ENCODE measurements around the gene CFAP53. TPM values are rescaled to one million over a fixed set of nuclear protein-coding genes. Genes with fewer than 3 reads are reported as not detected.

The CFAP53 gene
- total and polyA plus RNA-seq, 8 donors = 0.25 to 1.5 (median 0.39) TPM

DNA sequence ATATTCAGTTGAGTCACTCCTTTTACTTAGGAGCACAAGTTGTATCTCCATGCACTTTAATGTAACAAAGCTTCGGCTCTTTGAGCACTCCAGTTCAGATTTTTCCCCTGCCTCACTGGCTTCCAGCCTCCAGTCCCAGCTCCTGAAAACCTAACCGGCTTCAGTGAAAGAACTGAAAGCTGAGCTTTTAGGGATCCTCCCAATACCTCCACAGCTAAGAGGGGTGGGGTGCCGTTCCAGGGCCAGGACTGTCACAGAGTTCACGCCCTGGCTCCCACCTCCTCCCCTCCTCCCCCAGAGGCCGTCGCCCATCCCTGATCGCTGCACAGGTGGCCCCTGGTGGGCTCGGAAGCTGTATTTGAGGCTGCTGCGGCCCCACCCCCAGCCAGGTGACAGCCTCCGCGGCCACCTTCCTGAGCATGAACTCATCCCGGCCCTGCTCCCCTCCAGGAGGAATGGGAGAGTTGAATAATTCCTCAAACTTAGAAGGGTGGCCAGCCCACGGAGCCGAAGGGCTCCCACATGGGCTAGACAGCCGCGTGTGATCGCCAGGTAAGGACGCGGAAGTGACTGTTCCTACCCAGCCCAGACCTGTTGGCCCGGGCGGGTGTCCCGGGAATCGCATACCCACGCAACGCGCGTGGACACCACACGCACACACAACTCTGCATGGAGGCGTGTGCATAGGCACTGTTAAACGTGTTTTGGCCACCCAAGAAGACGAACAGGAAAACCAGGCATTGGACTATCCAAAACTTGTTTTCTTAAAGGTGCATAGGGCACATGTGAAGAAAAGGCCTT lies 73.1 kb downstream of the CFAP53 start:
- H3K4me1 ChIP-seq = no peaks in the 10 kb centered on the region
- H3K9me3 ChIP-seq = no peaks in the 10 kb centered on the region
- ATAC-seq = peak; percentile 18 to 46 (median 33)
- H3K4me3 ChIP-seq = peak overlapping the region; percentile 70 to 87 (median 76)
- FAIRE-seq = no peak
- peak in 5 of 6 donors; percentile 18 to 71 (median 31) for DNase-seq
- H3K27me3 ChIP-seq = no peaks in the 10 kb centered on the region
- H3K36me3 ChIP-seq = no peaks in the 10 kb centered on the region
- intact Hi-C loops (cut with DNase I) = loop anchor here in 1 of 3 donors (10.0 kb wide), 1 partner anchor 88 kb away; no protein-coding TSS in a partner anchor
- H3K27ac ChIP-seq = peak overlapping the region in 1 of 4 donors; percentile 25
- TF ChIP-seq, protein P1, sequence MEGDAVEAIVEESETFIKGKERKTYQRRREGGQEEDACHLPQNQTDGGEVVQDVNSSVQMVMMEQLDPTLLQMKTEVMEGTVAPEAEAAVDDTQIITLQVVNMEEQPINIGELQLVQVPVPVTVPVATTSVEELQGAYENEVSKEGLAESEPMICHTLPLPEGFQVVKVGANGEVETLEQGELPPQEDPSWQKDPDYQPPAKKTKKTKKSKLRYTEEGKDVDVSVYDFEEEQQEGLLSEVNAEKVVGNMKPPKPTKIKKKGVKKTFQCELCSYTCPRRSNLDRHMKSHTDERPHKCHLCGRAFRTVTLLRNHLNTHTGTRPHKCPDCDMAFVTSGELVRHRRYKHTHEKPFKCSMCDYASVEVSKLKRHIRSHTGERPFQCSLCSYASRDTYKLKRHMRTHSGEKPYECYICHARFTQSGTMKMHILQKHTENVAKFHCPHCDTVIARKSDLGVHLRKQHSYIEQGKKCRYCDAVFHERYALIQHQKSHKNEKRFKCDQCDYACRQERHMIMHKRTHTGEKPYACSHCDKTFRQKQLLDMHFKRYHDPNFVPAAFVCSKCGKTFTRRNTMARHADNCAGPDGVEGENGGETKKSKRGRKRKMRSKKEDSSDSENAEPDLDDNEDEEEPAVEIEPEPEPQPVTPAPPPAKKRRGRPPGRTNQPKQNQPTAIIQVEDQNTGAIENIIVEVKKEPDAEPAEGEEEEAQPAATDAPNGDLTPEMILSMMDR (IDR thresholded peaks at IDR 0.05) = no peak
- 2 to 3% methylated on average over 31 of the region's 31 CpGs for WGBS, 2 donors

DNA sequence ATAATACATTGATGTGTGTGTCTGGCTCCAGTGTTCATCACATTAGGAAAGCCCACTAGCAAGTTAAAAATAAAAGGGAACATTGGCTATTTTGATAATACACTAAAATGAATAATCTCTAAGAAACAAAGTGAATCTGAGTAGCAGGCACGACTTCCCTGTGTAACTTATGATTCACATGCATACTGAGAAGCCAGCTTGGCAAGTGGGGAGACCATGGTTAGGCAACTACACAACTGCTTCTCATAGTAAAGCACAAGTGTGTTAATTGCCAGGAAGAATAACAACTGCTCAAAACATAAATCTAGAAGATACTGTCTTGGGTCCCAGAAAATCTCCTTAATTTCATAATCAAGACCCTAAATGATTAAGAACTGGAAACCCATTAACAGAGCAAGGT lies 75.4 kb downstream of the CFAP53 start:
- ATAC-seq (no peak), FAIRE-seq (no peak), DNase-seq (no peak)
- H3K4me3 ChIP-seq = no peak overlapping the region
- H3K27ac ChIP-seq = no peak overlapping the region
- intact Hi-C loops (cut with DNase I) = loop anchor here in 1 of 3 donors (10.0 kb wide), 1 partner anchor 86 kb away; no protein-coding TSS in a partner anchor
- H3K27me3 ChIP-seq = no peaks in the 10 kb centered on the region
- H3K36me3 ChIP-seq = no peaks in the 10 kb centered on the region
- H3K4me1 ChIP-seq = no peaks in the 10 kb centered on the region
- 64 to 68% methylated on average over 1 of the region's 1 CpG for WGBS, 2 donors
- no peaks in the 10 kb centered on the region for H3K9me3 ChIP-seq
- TF ChIP-seq, protein P1 (IDR thresholded peaks at IDR 0.05) = no peak

DNA sequence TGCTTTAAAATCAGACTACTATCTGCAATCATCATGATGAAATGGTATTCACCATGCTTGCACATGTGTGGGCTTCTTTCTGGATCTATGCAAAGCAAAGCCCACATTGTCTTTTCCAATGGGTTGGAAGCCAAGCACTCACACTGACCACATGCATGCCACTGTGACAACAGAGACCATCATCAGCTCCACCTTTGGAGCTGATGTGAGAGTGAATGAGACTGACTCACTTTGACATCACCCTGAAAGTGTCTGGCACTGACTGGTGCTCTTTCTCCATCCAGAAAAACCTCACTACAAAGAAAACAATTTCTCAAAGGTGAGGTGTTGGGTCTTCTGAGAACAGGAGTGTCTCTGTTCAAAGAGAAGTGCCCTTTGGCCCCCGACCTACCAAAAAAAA lies 76.1 kb downstream of the CFAP53 start:
- ATAC-seq (no peak), FAIRE-seq (no peak), DNase-seq (no peak)
- no peak overlapping the region for H3K4me3 ChIP-seq
- intact Hi-C loops (cut with DNase I) = loop anchor here in 1 of 3 donors (10.0 kb wide), 1 partner anchor 85 kb away; no protein-coding TSS in a partner anchor
- H3K27me3 ChIP-seq = no peaks in the 10 kb centered on the region
- H3K27ac ChIP-seq = no peak overlapping the region
- no peaks in the 10 kb centered on the region for H3K36me3 ChIP-seq
- TF ChIP-seq, protein P1 (IDR thresholded peaks at IDR 0.05) = no peak
- no peaks in the 10 kb centered on the region for H3K9me3 ChIP-seq
- WGBS, 2 donors = 72 to 90% methylated on average over 1 of the region's 1 CpG
- no peaks in the 10 kb centered on the region for H3K4me1 ChIP-seq

DNA sequence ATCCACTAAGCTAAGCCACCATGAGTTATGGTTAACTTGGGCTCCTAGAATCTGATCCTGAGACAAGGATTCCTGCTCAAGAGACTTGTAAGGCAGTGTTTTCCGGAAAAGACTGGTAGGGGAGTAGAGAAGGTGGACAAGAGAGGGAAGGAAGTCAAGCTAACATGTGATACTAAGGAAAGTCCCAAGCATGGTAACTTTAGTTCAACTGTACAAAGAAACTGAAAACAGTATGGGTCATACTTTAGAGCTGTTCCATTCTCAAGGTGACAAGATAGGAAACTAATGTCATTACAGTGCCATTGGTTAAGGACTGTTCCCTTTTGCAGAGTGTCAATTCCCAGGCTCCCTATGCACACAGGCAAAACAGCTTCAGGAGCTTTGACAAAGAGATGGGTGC lies 77.1 kb downstream of the CFAP53 start:
- H3K27ac ChIP-seq = no peak overlapping the region
- H3K9me3 ChIP-seq = no peaks in the 10 kb centered on the region
- WGBS, 2 donors = 91 to 93% methylated on average over 1 of the region's 1 CpG
- no peak for DNase-seq
- TF ChIP-seq, protein P1 (IDR thresholded peaks at IDR 0.05) = no peak
- no peaks in the 10 kb centered on the region for H3K27me3 ChIP-seq
- H3K4me3 ChIP-seq = no peak overlapping the region
- FAIRE-seq = no peak
- H3K36me3 ChIP-seq = no peaks in the 10 kb centered on the region
- no peaks in the 10 kb centered on the region for H3K4me1 ChIP-seq
- ATAC-seq = no peak
- intact Hi-C loops (cut with DNase I) = no loop called here

DNA sequence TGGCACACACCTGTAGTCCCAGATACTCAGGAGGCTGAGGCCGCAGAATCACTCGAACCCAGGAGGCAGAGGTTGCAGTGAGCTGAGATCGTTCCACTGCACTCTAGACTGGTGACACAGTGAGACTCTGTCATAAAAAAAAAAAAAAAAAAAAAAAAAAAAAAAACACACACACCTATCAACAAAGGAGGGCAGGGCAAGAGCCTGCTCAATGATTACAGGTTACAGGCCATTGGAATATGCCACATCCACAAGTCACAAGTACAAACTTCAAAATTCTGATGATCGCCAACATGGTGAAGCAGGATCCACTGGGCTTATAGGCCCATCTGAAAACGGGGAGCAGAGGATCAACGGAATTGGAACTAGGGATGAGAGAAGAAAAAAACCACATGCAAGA lies 77.6 kb downstream of the CFAP53 start:
- H3K36me3 ChIP-seq = no peaks in the 10 kb centered on the region
- FAIRE-seq (no peak), DNase-seq (no peak), ATAC-seq (no peak)
- TF ChIP-seq, protein P1 (IDR thresholded peaks at IDR 0.05) = no peak
- intact Hi-C loops (cut with DNase I) = no loop called here
- no peaks in the 10 kb centered on the region for H3K27me3 ChIP-seq
- WGBS, 2 donors = 87 to 97% methylated on average over 6 of the region's 6 CpGs
- H3K4me3 ChIP-seq = no peak overlapping the region
- H3K27ac ChIP-seq = no peak overlapping the region
- no peaks in the 10 kb centered on the region for H3K9me3 ChIP-seq
- H3K4me1 ChIP-seq = no peaks in the 10 kb centered on the region
